ENCODE data around the gene MYD88. TPM values are rescaled to one million over a fixed set of nuclear protein-coding genes. Genes with fewer than 3 reads are reported as not detected.

The MYD88 gene
- total RNA-seq, 1 donor from 2014 or later, result 14.1 TPM

- DNase-seq, result peak; percentile 45
Observed at GRCh38 chr3:38165722-38166387, 27.4 kb downstream of the MYD88 start.

GRCh38 chr3:38167591-38167990, 29.1 kb downstream of the MYD88 start:
- DNase-seq, result no peak

- DNase-seq, result no peak
Observed at GRCh38 chr3:38168151-38169026, 29.9 kb downstream of the MYD88 start.

GRCh38 chr3:38169027-38169317, 30.5 kb downstream of the MYD88 start:
- DNase-seq, result no peak

GRCh38 chr3:38170722-38171121, 32.3 kb downstream of the MYD88 start:
- no peak for DNase-seq

GRCh38 chr3:38171622-38172021, 33.2 kb downstream of the MYD88 start:
- no peak for DNase-seq

GRCh38 chr3:38173834-38174418, 35.5 kb downstream of the MYD88 start:
- no peak for DNase-seq

GRCh38 chr3:38177181-38177580, 38.7 kb downstream of the MYD88 start:
- DNase-seq, result no peak

- no peak for DNase-seq
Observed at GRCh38 chr3:38186781-38187180, 48.3 kb downstream of the MYD88 start.

- no peak for DNase-seq
Observed at GRCh38 chr3:38190481-38190881, 52.0 kb downstream of the MYD88 start.

Small RNAs within 50 kb of the gene (small RNA-seq; reads per million reads assigned to genes)
- gene RF00019 (ENCODE audit: low replicate concordance), result not detected

Other genes with a start within 250 kb of the MYD88 start
- gene VILL, start 147.9 kb upstream of the MYD88 start, total RNA-seq, result 7.0 TPM
- gene PLCD1, start 109.0 kb upstream of the MYD88 start, total RNA-seq, result 24.3 TPM
- gene DLEC1, start 99.5 kb upstream of the MYD88 start, total RNA-seq, result 0.10 TPM
- 42.0 TPM for gene ACAA1, start 1.5 kb upstream of the MYD88 start, total RNA-seq
- 43.6 TPM for gene OXSR1, start 26.9 kb downstream of the MYD88 start, total RNA-seq
- gene SLC22A13, start 127.2 kb downstream of the MYD88 start, total RNA-seq, result 0.51 TPM
- not detected for gene SLC22A14, start 143.6 kb downstream of the MYD88 start, total RNA-seq
- 3.6 TPM for gene XYLB, start 208.1 kb downstream of the MYD88 start, total RNA-seq